HEK293 (cell line): ENCODE data around the gene DMWD.

Experiments used
- CTCF ChIA-PET: fragments of 350-600 bp; formaldehyde crosslinking; extraction: SDS; loops from one replicate; lab custom pipeline; 2021; ENCODE audit warnings: antibody characterized with exemption; lab: Yijun Ruan, JAX
- POLR2A ChIA-PET: fragments of 300-600 bp; formaldehyde crosslinking; extraction: SDS; loops from one replicate; lab custom pipeline; 2020; ENCODE audit warnings: antibody characterized with exemption, inconsistent platforms; lab: Yijun Ruan, JAX
- H3K27ac ChIP-seq: fragments of 200-500 bp; sonication (Bioruptor generic); 2 replicates; pipeline ENCODE4 v1.5.1; 2014; ENCODE audit warnings: low read depth, low read length, control low read depth, inconsistent platforms; ENCODE audit errors: extremely low read depth
- H3K36me3 ChIP-seq, 2 experiments: fragments of 200-500 bp in 1 of 2; sonication (Bioruptor generic) in 1 of 2; 1 replicate in 1 of 2; 2 replicates in 1 of 2; pipeline ENCODE4 v1.5.1; 2014 to 2017; ENCODE audit warnings: inconsistent platforms in 2 of 2, low read length in 2 of 2; ENCODE audit not compliant: control insufficient read depth in 2 of 2, insufficient read depth in 1 of 2
- H3K4me1 ChIP-seq: fragments of 200-500 bp; sonication (Bioruptor generic); 2 replicates; pipeline ENCODE4 v1.5.1; 2014; ENCODE audit warnings: mild to moderate bottlenecking, low read length, inconsistent platforms; ENCODE audit not compliant: control insufficient read depth, insufficient read depth
- H3K4me3 ChIP-seq: 2 replicates; pipeline ENCODE4 v1.5.1; 2011; ENCODE audit warnings: low read depth, mild to moderate bottlenecking, control low read depth, low read length, moderate library complexity
- H3K9me3 ChIP-seq: fragments of 200-500 bp; sonication (Bioruptor generic); 2 replicates; pipeline ENCODE4 v1.5.1; 2014; ENCODE audit warnings: low read depth, low read length, inconsistent platforms; ENCODE audit not compliant: control insufficient read depth, insufficient read depth
- BCL11B ChIP-seq: fragments of 450-650 bp; formaldehyde crosslinking; IDR thresholded peaks from 2 replicates; pipeline ENCODE4 v1.5.1; 2016; ENCODE audit warnings: low read depth, missing biosample characterization, missing genetic modification characterization
- FEZF1 ChIP-seq: fragments of 450-650 bp; formaldehyde crosslinking; IDR thresholded peaks from 2 replicates; pipeline ENCODE4 v1.5.1; 2016; ENCODE audit warnings: missing biosample characterization, missing genetic modification characterization
- GLIS2 ChIP-seq: fragments of 450-650 bp; formaldehyde crosslinking; IDR thresholded peaks from 2 replicates; pipeline ENCODE4 v1.5.1; 2016; ENCODE audit warnings: missing biosample characterization, missing genetic modification characterization
- IKZF3 ChIP-seq: fragments of 450-650 bp; IDR thresholded peaks from 2 replicates; pipeline ENCODE4 v1.5.0; 2018; ENCODE audit warnings: missing biosample characterization, mild to moderate bottlenecking, missing genetic modification characterization, moderate library complexity
- OVOL3 ChIP-seq: fragments of 450-650 bp; formaldehyde crosslinking; IDR thresholded peaks from 2 replicates; pipeline ENCODE4 v1.5.1; 2016; ENCODE audit warnings: missing biosample characterization, missing genetic modification characterization
- ZNF560 ChIP-seq: fragments of 450-650 bp; formaldehyde crosslinking; IDR thresholded peaks from 2 replicates; pipeline ENCODE4 v1.5.1; 2017; ENCODE audit warnings: missing biosample characterization, missing genetic modification characterization, borderline replicate concordance
- TF ChIP-seq, protein P1 (sequence below): fragments of 450-650 bp; formaldehyde crosslinking; IDR thresholded peaks from 2 replicates; pipeline ENCODE4 v1.5.1; 2016; ENCODE audit warnings: missing biosample characterization, missing genetic modification characterization
- TF ChIP-seq, protein P2 (sequence below): sonication (generic); formaldehyde crosslinking; IDR thresholded peaks from 2 replicates; pipeline ENCODE4 v1.8.1; 2022; ENCODE audit warnings: mild to moderate bottlenecking, moderate library complexity, missing genetic modification reagents
- TF ChIP-seq, protein P3 (sequence below): fragments of 450-650 bp; formaldehyde crosslinking; IDR thresholded peaks from 2 replicates; pipeline ENCODE4 v1.5.1; 2016; ENCODE audit warnings: missing biosample characterization, missing genetic modification characterization
- TF ChIP-seq, protein P4 (sequence below): fragments of 450-650 bp; formaldehyde crosslinking; IDR thresholded peaks from 2 replicates; pipeline ENCODE4 v1.5.1; 2016; ENCODE audit warnings: missing biosample characterization, missing genetic modification characterization
- TF ChIP-seq, protein P5 (sequence below): fragments of 450-650 bp; formaldehyde crosslinking; IDR thresholded peaks from 2 replicates; pipeline ENCODE4 v1.5.1; 2016; ENCODE audit warnings: missing biosample characterization, missing genetic modification characterization

The DMWD gene

DNA sequence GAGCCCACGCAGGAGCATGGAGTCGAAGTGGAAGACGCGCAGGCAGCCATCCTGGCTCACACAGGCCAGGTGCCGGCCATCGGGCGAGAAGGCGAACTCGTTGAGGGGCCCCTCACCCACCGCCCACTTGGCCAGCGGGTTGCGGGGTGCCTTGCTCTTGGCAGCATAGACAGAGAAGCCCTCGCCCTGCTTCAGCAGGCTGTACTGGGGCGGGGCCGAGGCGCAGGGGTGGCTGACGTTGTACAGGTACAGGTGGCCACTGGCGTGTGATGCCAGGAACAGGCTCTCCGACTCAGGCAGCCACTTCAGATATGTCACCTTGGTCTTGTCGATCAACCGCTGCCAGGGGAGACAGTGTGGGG, 6.1 kb downstream of the DMWD start:
- peaks cover 9% of the 10 kb centered on the region; the same call in 1 of the 2 replicates for H3K4me1 ChIP-seq
- TF ChIP-seq IKZF3, result no peak
- 0 out of 2 replicates have a peak, but pooled peaks have one; percentile 6 for TF ChIP-seq BCL11B (tag by site-specific recombination)
- TF ChIP-seq, all 188 proteins: peak for 1
- Histone ChIP-seq H3K9me3 (no peaks in the 10 kb centered on the region), H3K4me3 (no peak overlapping the region), H3K27ac (no peak overlapping the region), H3K36me3 (peaks cover 34 to 61% of the 10 kb centered on the region in 2 experiments)
- POLR2A ChIA-PET, result no interaction called here
- CTCF ChIA-PET, result no interaction called here

DNA sequence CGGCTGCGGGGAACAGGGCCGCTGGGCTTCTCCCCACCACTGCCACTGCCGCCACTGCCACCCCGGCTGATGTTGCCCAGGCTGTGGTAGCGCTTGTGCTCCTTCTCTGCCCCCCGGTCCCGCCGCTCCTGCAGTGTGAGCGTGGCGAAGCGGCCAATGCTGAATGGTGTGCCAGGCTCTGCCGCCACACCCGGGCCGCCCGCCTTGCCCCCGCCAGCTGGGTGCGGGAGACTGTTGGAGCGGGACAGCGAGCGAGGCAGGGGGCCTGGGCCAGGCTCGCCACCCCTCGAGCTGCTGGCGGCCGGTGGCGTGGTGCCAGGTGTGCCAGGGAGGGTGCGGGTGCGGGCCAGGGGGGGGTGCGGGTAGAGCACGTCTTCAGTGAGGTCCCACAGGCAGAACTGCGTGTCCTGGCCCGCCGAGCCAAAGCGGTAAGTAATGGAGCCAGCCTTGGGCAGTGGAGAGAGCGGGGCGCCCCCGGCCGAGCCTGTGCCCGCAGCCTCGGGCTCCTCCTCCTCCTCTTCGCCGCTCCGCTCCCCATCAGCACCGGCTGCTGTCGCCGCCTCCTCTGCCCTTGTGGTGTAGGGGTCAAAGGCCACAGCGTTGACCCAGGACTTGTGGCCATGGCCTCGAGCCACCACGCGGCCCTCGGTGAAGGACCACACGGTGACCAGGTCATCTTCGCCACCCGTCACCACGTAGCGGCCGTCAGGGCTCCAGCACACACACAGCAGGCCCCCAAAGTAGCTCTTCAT, 6.7 kb downstream of the DMWD start:
- TF ChIP-seq FEZF1 (tag by site-specific recombination), result no peak
- TF ChIP-seq, protein P1, sequence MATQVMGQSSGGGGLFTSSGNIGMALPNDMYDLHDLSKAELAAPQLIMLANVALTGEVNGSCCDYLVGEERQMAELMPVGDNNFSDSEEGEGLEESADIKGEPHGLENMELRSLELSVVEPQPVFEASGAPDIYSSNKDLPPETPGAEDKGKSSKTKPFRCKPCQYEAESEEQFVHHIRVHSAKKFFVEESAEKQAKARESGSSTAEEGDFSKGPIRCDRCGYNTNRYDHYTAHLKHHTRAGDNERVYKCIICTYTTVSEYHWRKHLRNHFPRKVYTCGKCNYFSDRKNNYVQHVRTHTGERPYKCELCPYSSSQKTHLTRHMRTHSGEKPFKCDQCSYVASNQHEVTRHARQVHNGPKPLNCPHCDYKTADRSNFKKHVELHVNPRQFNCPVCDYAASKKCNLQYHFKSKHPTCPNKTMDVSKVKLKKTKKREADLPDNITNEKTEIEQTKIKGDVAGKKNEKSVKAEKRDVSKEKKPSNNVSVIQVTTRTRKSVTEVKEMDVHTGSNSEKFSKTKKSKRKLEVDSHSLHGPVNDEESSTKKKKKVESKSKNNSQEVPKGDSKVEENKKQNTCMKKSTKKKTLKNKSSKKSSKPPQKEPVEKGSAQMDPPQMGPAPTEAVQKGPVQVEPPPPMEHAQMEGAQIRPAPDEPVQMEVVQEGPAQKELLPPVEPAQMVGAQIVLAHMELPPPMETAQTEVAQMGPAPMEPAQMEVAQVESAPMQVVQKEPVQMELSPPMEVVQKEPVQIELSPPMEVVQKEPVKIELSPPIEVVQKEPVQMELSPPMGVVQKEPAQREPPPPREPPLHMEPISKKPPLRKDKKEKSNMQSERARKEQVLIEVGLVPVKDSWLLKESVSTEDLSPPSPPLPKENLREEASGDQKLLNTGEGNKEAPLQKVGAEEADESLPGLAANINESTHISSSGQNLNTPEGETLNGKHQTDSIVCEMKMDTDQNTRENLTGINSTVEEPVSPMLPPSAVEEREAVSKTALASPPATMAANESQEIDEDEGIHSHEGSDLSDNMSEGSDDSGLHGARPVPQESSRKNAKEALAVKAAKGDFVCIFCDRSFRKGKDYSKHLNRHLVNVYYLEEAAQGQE (tag by site-specific recombination), result no peak
- TF ChIP-seq, protein P2, sequence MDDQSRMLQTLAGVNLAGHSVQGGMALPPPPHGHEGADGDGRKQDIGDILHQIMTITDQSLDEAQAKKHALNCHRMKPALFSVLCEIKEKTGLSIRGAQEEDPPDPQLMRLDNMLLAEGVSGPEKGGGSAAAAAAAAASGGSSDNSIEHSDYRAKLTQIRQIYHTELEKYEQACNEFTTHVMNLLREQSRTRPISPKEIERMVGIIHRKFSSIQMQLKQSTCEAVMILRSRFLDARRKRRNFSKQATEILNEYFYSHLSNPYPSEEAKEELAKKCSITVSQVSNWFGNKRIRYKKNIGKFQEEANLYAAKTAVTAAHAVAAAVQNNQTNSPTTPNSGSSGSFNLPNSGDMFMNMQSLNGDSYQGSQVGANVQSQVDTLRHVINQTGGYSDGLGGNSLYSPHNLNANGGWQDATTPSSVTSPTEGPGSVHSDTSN, result 0 out of 2 replicates have a peak, but pooled peaks have one; percentile 26
- 0 out of 2 replicates have a peak, but pooled peaks have one; percentile 25 for TF ChIP-seq BCL11B (tag by site-specific recombination)
- no peak for TF ChIP-seq ZNF560 (tag by site-specific recombination)
- ChIA-PET POLR2A (interaction anchor here (1.3 to 5.8 kb wide), 2 partner anchors 13 to 14 kb away, joined by 3 to 78 read pairs; partner anchors contain the start of gene SIX5), CTCF (interaction anchor here (1.2 kb wide), 1 partner anchor 13 kb away, joined by 3 read pairs; no protein-coding TSS in a partner anchor)
- Histone ChIP-seq H3K36me3 (peaks cover 32 to 58% of the 10 kb centered on the region in 2 experiments), H3K4me1 (peaks cover 7% of the 10 kb centered on the region; the same call in 1 of the 2 replicates), H3K27ac (no peak overlapping the region), H3K9me3 (no peaks in the 10 kb centered on the region), H3K4me3 (no peak overlapping the region)

DNA sequence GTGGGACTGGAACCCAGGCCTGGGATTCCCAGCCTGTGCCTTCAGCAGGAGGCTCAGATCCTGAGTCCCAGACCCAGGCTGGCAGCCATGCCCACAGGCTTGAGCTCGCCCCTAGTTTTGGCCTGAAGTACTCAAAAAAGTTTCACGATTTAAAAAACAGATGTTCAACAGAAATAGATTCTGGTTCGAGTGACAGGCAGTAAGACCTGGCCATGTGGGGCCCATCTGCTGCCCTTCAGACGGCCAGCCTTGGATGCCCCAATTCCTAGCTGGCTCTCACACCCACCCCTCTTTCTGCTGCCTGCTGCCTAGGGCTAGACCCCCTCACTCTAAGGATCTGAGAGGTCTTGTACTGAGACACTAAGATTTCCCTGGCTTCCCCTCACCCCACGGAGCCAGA, 7.5 kb downstream of the DMWD start:
- no peaks in the 10 kb centered on the region for H3K9me3 ChIP-seq
- H3K36me3 ChIP-seq, result peaks cover 29 to 51% of the 10 kb centered on the region in 2 experiments
- CTCF ChIA-PET, result interaction anchor here (0.6 to 1.2 kb wide), 2 partner anchors 14 to 310 kb away, joined by 3 read pairs; no protein-coding TSS in a partner anchor
- no peak overlapping the region for H3K4me3 ChIP-seq
- no peak overlapping the region for H3K27ac ChIP-seq
- POLR2A ChIA-PET, result interaction anchor here (1.3 to 5.8 kb wide), 2 partner anchors 13 to 14 kb away, joined by 3 to 78 read pairs; partner anchors contain the start of gene SIX5
- H3K4me1 ChIP-seq, result peaks cover 5% of the 10 kb centered on the region; the same call in 1 of the 2 replicates
- no peak for TF ChIP-seq OVOL3 (tag by site-specific recombination)
- TF ChIP-seq, protein P3, sequence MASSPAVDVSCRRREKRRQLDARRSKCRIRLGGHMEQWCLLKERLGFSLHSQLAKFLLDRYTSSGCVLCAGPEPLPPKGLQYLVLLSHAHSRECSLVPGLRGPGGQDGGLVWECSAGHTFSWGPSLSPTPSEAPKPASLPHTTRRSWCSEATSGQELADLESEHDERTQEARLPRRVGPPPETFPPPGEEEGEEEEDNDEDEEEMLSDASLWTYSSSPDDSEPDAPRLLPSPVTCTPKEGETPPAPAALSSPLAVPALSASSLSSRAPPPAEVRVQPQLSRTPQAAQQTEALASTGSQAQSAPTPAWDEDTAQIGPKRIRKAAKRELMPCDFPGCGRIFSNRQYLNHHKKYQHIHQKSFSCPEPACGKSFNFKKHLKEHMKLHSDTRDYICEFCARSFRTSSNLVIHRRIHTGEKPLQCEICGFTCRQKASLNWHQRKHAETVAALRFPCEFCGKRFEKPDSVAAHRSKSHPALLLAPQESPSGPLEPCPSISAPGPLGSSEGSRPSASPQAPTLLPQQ (tag by site-specific recombination), result peak; percentile 61; the same call in 1 of the 2 replicates

DNA sequence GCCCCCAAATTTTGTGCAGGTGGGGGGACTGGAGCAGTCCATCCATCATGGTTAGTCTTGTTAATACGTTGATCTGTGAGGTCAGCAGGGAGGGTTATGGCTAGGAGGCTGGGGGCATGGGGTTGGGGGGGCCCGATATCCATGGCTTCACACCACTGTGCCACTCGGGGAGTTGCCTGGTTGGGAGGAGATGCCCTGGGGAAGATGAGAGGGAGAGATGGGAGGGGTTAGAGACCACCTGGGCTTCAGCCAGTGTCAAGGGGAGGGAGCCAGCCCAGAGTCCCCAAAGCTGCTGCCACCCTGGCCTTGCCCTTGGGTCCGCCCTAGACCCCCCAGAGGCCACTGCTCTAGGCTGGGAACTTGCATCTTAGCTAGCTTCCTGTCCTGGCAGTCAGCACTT, 8.5 kb downstream of the DMWD start:
- POLR2A ChIA-PET, result interaction anchor here (4.2 to 5.8 kb wide), 2 partner anchors 8 to 12 kb away, joined by 18 to 78 read pairs; partner anchors contain the start of genes DMWD and SIX5
- CTCF ChIA-PET, result interaction anchor here (0.6 to 1.9 kb wide), 2 partner anchors 15 to 465 kb away, joined by 3 to 7 read pairs; no protein-coding TSS in a partner anchor
- Histone ChIP-seq H3K36me3 (peaks cover 22 to 48% of the 10 kb centered on the region in 2 experiments), H3K9me3 (no peaks in the 10 kb centered on the region), H3K4me3 (no peak overlapping the region), H3K27ac (no peak overlapping the region), H3K4me1 (peaks cover 9% of the 10 kb centered on the region; the same call in 1 of the 2 replicates)
- TF ChIP-seq, protein P4, sequence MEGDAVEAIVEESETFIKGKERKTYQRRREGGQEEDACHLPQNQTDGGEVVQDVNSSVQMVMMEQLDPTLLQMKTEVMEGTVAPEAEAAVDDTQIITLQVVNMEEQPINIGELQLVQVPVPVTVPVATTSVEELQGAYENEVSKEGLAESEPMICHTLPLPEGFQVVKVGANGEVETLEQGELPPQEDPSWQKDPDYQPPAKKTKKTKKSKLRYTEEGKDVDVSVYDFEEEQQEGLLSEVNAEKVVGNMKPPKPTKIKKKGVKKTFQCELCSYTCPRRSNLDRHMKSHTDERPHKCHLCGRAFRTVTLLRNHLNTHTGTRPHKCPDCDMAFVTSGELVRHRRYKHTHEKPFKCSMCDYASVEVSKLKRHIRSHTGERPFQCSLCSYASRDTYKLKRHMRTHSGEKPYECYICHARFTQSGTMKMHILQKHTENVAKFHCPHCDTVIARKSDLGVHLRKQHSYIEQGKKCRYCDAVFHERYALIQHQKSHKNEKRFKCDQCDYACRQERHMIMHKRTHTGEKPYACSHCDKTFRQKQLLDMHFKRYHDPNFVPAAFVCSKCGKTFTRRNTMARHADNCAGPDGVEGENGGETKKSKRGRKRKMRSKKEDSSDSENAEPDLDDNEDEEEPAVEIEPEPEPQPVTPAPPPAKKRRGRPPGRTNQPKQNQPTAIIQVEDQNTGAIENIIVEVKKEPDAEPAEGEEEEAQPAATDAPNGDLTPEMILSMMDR (tag by site-specific recombination), result no peak
- TF ChIP-seq GLIS2, result peak; percentile 55; the same call in 1 of the 2 replicates
- TF ChIP-seq, protein P5, sequence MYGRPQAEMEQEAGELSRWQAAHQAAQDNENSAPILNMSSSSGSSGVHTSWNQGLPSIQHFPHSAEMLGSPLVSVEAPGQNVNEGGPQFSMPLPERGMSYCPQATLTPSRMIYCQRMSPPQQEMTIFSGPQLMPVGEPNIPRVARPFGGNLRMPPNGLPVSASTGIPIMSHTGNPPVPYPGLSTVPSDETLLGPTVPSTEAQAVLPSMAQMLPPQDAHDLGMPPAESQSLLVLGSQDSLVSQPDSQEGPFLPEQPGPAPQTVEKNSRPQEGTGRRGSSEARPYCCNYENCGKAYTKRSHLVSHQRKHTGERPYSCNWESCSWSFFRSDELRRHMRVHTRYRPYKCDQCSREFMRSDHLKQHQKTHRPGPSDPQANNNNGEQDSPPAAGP, result no peak
